GM12891 (cell line): Measurements from ENCODE around the gene PDGFC.

Experiments
- POLR2A ChIP-seq: IDR thresholded peaks from 2 replicates; pipeline ENCODE4 v1.6.1; 2011; ENCODE audit warnings: low read depth, low read length, control low read depth
- POLR2AphosphoS5 ChIP-seq: IDR thresholded peaks from 2 replicates; pipeline ENCODE4 v1.6.1; 2011; ENCODE audit warnings: low read depth, low read length, control low read depth
- POU2F2 ChIP-seq: IDR thresholded peaks from 2 replicates; pipeline ENCODE4 v1.6.1; 2011; ENCODE audit warnings: low read depth, mild to moderate bottlenecking, control low read depth, low read length, moderate library complexity
- SPI1 ChIP-seq: IDR thresholded peaks from 2 replicates; pipeline ENCODE4 v1.6.1; 2011; ENCODE audit warnings: low read depth, low read length, control low read depth
- TAF1 ChIP-seq: IDR thresholded peaks from 2 replicates; pipeline ENCODE4 v1.6.1; 2011; ENCODE audit warnings: low read depth, low read length, control low read depth

DNA sequence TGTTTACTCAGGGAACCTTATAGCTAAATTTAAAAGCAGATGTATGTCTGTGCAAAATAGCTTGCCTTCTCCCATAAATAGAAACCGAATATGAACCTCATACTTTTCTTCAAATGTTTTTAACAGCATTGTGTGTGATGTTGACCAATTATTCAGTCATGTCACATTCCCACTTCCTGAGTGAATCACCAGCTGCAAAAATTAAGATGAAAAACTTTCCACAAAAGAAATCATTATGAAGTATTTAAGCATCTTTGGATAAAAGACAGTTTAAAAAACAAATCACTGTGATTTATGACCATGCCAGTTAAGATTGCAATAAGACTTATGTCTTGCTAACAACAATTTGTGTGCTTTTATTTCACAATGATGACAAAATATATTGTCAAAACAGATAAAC lies 220.1 kb downstream of the PDGFC start:
- TF ChIP-seq POLR2AphosphoS5 (no peak), POLR2A (no peak), TAF1 (no peak), POU2F2 (no peak), SPI1 (no peak)
